Panc1 (cell line): ENCODE results near the gene LHX1.

Experiments
- SIN3A ChIP-seq: IDR thresholded peaks from 2 replicates; pipeline ENCODE4 v1.6.1; 2012; ENCODE audit warnings: low read depth, mild to moderate bottlenecking, low read length, moderate library complexity, borderline replicate concordance; ENCODE audit not compliant: insufficient read depth
- TF ChIP-seq, protein P1 (sequence below): fragments of 450-650 bp; IDR thresholded peaks from 2 replicates; pipeline ENCODE4 v1.5.1; 2017; ENCODE audit warnings: mild to moderate bottlenecking
- TF ChIP-seq, protein P2 (sequence below), 2 experiments: IDR thresholded peaks; 2 replicates each; pipeline ENCODE4 v1.6.1; 2011 to 2012; ENCODE audit warnings: low read depth in 2 of 2, control low read depth in 1 of 2, low read length in 1 of 2, mild to moderate bottlenecking in 1 of 2, moderate library complexity in 1 of 2; ENCODE audit not compliant: insufficient read depth in 1 of 2

DNA sequence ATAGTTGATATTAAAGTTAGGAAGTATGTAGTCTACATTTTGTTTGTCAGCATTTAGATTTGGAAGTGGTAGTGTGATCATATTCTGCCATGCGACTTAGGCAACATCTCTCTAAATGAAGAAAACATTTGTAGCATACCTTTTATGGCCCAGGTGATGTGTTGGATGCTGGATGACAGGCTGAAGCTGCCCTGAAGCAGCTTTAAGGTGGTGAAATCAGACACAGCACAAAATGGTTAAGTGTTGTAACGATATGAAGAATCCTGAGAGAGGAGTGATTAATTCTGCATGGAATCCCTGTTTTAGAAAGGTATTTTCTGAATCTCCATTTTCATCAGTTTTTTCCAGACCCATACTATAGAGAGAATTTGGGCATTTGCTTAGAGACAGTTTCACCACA is 39.8 kb downstream of the LHX1 start:
- TF ChIP-seq, protein P1, sequence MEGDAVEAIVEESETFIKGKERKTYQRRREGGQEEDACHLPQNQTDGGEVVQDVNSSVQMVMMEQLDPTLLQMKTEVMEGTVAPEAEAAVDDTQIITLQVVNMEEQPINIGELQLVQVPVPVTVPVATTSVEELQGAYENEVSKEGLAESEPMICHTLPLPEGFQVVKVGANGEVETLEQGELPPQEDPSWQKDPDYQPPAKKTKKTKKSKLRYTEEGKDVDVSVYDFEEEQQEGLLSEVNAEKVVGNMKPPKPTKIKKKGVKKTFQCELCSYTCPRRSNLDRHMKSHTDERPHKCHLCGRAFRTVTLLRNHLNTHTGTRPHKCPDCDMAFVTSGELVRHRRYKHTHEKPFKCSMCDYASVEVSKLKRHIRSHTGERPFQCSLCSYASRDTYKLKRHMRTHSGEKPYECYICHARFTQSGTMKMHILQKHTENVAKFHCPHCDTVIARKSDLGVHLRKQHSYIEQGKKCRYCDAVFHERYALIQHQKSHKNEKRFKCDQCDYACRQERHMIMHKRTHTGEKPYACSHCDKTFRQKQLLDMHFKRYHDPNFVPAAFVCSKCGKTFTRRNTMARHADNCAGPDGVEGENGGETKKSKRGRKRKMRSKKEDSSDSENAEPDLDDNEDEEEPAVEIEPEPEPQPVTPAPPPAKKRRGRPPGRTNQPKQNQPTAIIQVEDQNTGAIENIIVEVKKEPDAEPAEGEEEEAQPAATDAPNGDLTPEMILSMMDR: no peak
- TF ChIP-seq, protein P2, sequence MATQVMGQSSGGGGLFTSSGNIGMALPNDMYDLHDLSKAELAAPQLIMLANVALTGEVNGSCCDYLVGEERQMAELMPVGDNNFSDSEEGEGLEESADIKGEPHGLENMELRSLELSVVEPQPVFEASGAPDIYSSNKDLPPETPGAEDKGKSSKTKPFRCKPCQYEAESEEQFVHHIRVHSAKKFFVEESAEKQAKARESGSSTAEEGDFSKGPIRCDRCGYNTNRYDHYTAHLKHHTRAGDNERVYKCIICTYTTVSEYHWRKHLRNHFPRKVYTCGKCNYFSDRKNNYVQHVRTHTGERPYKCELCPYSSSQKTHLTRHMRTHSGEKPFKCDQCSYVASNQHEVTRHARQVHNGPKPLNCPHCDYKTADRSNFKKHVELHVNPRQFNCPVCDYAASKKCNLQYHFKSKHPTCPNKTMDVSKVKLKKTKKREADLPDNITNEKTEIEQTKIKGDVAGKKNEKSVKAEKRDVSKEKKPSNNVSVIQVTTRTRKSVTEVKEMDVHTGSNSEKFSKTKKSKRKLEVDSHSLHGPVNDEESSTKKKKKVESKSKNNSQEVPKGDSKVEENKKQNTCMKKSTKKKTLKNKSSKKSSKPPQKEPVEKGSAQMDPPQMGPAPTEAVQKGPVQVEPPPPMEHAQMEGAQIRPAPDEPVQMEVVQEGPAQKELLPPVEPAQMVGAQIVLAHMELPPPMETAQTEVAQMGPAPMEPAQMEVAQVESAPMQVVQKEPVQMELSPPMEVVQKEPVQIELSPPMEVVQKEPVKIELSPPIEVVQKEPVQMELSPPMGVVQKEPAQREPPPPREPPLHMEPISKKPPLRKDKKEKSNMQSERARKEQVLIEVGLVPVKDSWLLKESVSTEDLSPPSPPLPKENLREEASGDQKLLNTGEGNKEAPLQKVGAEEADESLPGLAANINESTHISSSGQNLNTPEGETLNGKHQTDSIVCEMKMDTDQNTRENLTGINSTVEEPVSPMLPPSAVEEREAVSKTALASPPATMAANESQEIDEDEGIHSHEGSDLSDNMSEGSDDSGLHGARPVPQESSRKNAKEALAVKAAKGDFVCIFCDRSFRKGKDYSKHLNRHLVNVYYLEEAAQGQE (IDR thresholded peaks at IDR 0.05; ENCODE audit: insufficient read depth in 1 of 2, low read depth in 2 of 2, low read length in 1 of 2): no peak
- no peak for TF ChIP-seq SIN3A
